Astrocyte (in vitro differentiated cells and primary cell): ENCODE measurements around the gene PDE9A. TPM values are rescaled to one million over a fixed set of nuclear protein-coding genes. Genes with fewer than 3 reads are reported as not detected.

Experiments used
- DNase-seq: peaks from one replicate; pipeline ENCODE4 v3.0.0-alpha.2; 2010; ENCODE audit warnings: low read depth
- FAIRE-seq: peaks from 2 replicates; lab custom pipeline; 2011; peaks lifted over from hg19 to GRCh38; lab: Jason Lieb, UNC
- H2AFZ ChIP-seq: 2 replicates; pipeline ENCODE4 v1.6.0; 2012; ENCODE audit warnings: low read depth, low read length, inconsistent platforms
- H3K27ac ChIP-seq: 2 replicates; pipeline ENCODE4 v1.5.1; 2011; ENCODE audit warnings: low read depth, low read length, inconsistent platforms
- H3K27me3 ChIP-seq: 2 replicates; pipeline ENCODE4 v1.6.0; 2011; ENCODE audit warnings: low read length, inconsistent platforms; ENCODE audit not compliant: insufficient read depth
- H3K36me3 ChIP-seq: 2 replicates; pipeline ENCODE4 v1.5.1; 2011; ENCODE audit warnings: low read length, inconsistent platforms; ENCODE audit not compliant: insufficient read depth
- H3K4me1 ChIP-seq: 2 replicates; pipeline ENCODE4 v1.5.1; 2011; ENCODE audit warnings: low read length, inconsistent platforms; ENCODE audit not compliant: insufficient read depth
- H3K4me2 ChIP-seq: 2 replicates; pipeline ENCODE4 v1.6.0; 2012; ENCODE audit warnings: low read length, inconsistent platforms
- H3K4me3 ChIP-seq: 2 replicates; pipeline ENCODE4 v1.5.1; 2011; ENCODE audit warnings: low read depth, mild to moderate bottlenecking, low read length, inconsistent platforms; ENCODE audit not compliant: insufficient read depth
- H3K79me2 ChIP-seq: 2 replicates; pipeline ENCODE4 v1.6.0; 2012; ENCODE audit warnings: mild to moderate bottlenecking, low read length, inconsistent platforms; ENCODE audit not compliant: insufficient read depth
- H3K9ac ChIP-seq: 2 replicates; pipeline ENCODE4 v1.6.0; 2012; ENCODE audit warnings: mild to moderate bottlenecking, low read length, inconsistent platforms
- H3K9me3 ChIP-seq: 2 replicates; pipeline ENCODE4 v1.5.1; 2012; ENCODE audit warnings: low read depth, mild to moderate bottlenecking, low read length, inconsistent platforms; ENCODE audit not compliant: insufficient read depth
- H4K20me1 ChIP-seq: 2 replicates; pipeline ENCODE4 v1.6.0; 2012; ENCODE audit warnings: low read length, inconsistent platforms; ENCODE audit not compliant: insufficient read depth
- H3K27ac Mint-ChIP-seq: one replicate; pipeline ENCODE4 v1.8.0; 2021; ENCODE audit warnings: mild to moderate bottlenecking, mixed read lengths; ENCODE audit not compliant: unreplicated experiment
- H3K27me3 Mint-ChIP-seq: one replicate; pipeline ENCODE4 v1.8.0; 2021; ENCODE audit warnings: low read depth, mixed read lengths; ENCODE audit not compliant: unreplicated experiment
- H3K36me3 Mint-ChIP-seq: one replicate; pipeline ENCODE4 v1.8.0; 2021; ENCODE audit warnings: low read depth, mixed read lengths; ENCODE audit not compliant: unreplicated experiment
- H3K4me1 Mint-ChIP-seq: one replicate; pipeline ENCODE4 v1.8.0; 2021; ENCODE audit warnings: low read depth, mixed read lengths; ENCODE audit not compliant: unreplicated experiment
- H3K4me3 Mint-ChIP-seq: one replicate; pipeline ENCODE4 v1.8.0; 2021; ENCODE audit warnings: mild to moderate bottlenecking, moderate library complexity, mixed read lengths; ENCODE audit not compliant: unreplicated experiment
- H3K9me3 Mint-ChIP-seq: one replicate; pipeline ENCODE4 v1.8.0; 2021; ENCODE audit warnings: mild to moderate bottlenecking, mixed read lengths; ENCODE audit not compliant: unreplicated experiment
- CTCF ChIP-seq: IDR thresholded peaks from 2 replicates; pipeline ENCODE4 v1.5.1; 2011; ENCODE audit warnings: low read depth, mild to moderate bottlenecking, inconsistent platforms, low read length, moderate library complexity; ENCODE audit not compliant: insufficient read depth
- EZH2 ChIP-seq: IDR thresholded peaks from 2 replicates; pipeline ENCODE4 v1.6.1; 2012; ENCODE audit warnings: mild to moderate bottlenecking, low read length, inconsistent platforms; ENCODE audit not compliant: insufficient read depth
- total RNA-seq: library from RNA; stranded (reverse); gene quantifications from 2 replicates; pipeline ENCODE4 v1.2.1, GENCODE V29; 2021

The PDE9A gene
- total RNA-seq, 1 donor from 2014 or later: 7.8 TPM

GRCh38 chr21:42731264-42732032 lies 78.0 kb downstream of the PDE9A start:
- H3K27me3 Mint-ChIP-seq: peaks cover 22% of the 10 kb centered on the region
- no peaks in the 10 kb centered on the region for H3K4me1 ChIP-seq
- H3K4me1 Mint-ChIP-seq: no peaks in the 10 kb centered on the region
- no peak overlapping the region for H3K27ac ChIP-seq
- H3K9ac ChIP-seq: no peak overlapping the region
- H3K27me3 ChIP-seq: peaks cover 31% of the 10 kb centered on the region
- peaks cover 15% of the 10 kb centered on the region for H3K36me3 Mint-ChIP-seq
- TF ChIP-seq EZH2 (no peak), CTCF (no peak)
- H3K4me2 ChIP-seq: no peak overlapping the region
- H3K4me3 Mint-ChIP-seq: no peak overlapping the region
- no peak overlapping the region for H3K4me3 ChIP-seq
- FAIRE-seq (no peak), DNase-seq (no peak)
- H3K27ac Mint-ChIP-seq: no peak overlapping the region
- H3K79me2 ChIP-seq: no peaks in the 10 kb centered on the region
- H2AFZ ChIP-seq: no peak overlapping the region
- H4K20me1 ChIP-seq: no peaks in the 10 kb centered on the region
- peaks cover 4% of the 10 kb centered on the region for H3K9me3 Mint-ChIP-seq
- H3K36me3 ChIP-seq: no peaks in the 10 kb centered on the region
- H3K9me3 ChIP-seq: no peaks in the 10 kb centered on the region

- peaks cover 22% of the 10 kb centered on the region for H3K27me3 Mint-ChIP-seq
- H3K27me3 ChIP-seq: peaks cover 33% of the 10 kb centered on the region
- FAIRE-seq: no peak
- peaks cover 15% of the 10 kb centered on the region for H3K36me3 Mint-ChIP-seq
- H3K79me2 ChIP-seq: no peaks in the 10 kb centered on the region
- no peak overlapping the region for H3K9ac ChIP-seq
- no peaks in the 10 kb centered on the region for H3K4me1 Mint-ChIP-seq
- H4K20me1 ChIP-seq: no peaks in the 10 kb centered on the region
- no peak overlapping the region for H3K27ac ChIP-seq
- H3K36me3 ChIP-seq: no peaks in the 10 kb centered on the region
- H3K9me3 Mint-ChIP-seq: peaks cover 4% of the 10 kb centered on the region
- no peaks in the 10 kb centered on the region for H3K4me1 ChIP-seq
- no peak overlapping the region for H2AFZ ChIP-seq
- TF ChIP-seq EZH2: no peak
- TF ChIP-seq CTCF: no peak
- no peak overlapping the region for H3K4me3 ChIP-seq
- no peak for DNase-seq
- no peak overlapping the region for H3K27ac Mint-ChIP-seq
- no peaks in the 10 kb centered on the region for H3K9me3 ChIP-seq
- H3K4me2 ChIP-seq: no peak overlapping the region
- H3K4me3 Mint-ChIP-seq: no peak overlapping the region
Observed at GRCh38 chr21:42732033-42732410, 78.6 kb downstream of the PDE9A start.

- Mint-ChIP-seq H3K27ac (no peak overlapping the region), H3K4me3 (no peak overlapping the region), H3K36me3 (peaks cover 15% of the 10 kb centered on the region), H3K27me3 (peaks cover 22% of the 10 kb centered on the region), H3K9me3 (peaks cover 4% of the 10 kb centered on the region), H3K4me1 (no peaks in the 10 kb centered on the region)
- no peak for FAIRE-seq
- H3K36me3 ChIP-seq: no peaks in the 10 kb centered on the region
- H3K4me1 ChIP-seq: no peaks in the 10 kb centered on the region
- H3K27ac ChIP-seq: no peak overlapping the region
- no peaks in the 10 kb centered on the region for H4K20me1 ChIP-seq
- no peaks in the 10 kb centered on the region for H3K79me2 ChIP-seq
- no peaks in the 10 kb centered on the region for H3K9me3 ChIP-seq
- H3K27me3 ChIP-seq: peaks cover 33% of the 10 kb centered on the region
- DNase-seq: peak; percentile 14
- no peak overlapping the region for H3K9ac ChIP-seq
- no peak overlapping the region for H3K4me3 ChIP-seq
- peak overlapping the region; percentile 22 for H3K4me2 ChIP-seq
- no peak overlapping the region for H2AFZ ChIP-seq
- TF ChIP-seq CTCF (no peak), EZH2 (no peak)
Observed at GRCh38 chr21:42733037-42733627, 79.7 kb downstream of the PDE9A start.
